Esophagus squamous epithelium (tissue), 4 donors: ENCODE results near the gene HOXD4.

Source experiments
- POLR2A ChIP-seq, 4 donors: fragments of 450-650 bp; IDR thresholded peaks; one replicate each; pipeline ENCODE4 v1.6.1; 2017; ENCODE audit warnings: antibody characterized with exemption in 4 of 4, mild to moderate bottlenecking in 4 of 4, moderate library complexity in 3 of 4
- TF ChIP-seq, protein P1 (sequence below), 6 experiments: fragments of 450-650 bp in 4 of 6; fragments of 200-600 bp in 2 of 6; sonication (generic) in 2 of 6; IDR thresholded peaks; one replicate each; pipeline ENCODE4 v1.5.1; 2016 to 2019; ENCODE audit warnings: antibody characterized with exemption in 6 of 6, mild to moderate bottlenecking in 4 of 6, moderate library complexity in 4 of 6

DNA sequence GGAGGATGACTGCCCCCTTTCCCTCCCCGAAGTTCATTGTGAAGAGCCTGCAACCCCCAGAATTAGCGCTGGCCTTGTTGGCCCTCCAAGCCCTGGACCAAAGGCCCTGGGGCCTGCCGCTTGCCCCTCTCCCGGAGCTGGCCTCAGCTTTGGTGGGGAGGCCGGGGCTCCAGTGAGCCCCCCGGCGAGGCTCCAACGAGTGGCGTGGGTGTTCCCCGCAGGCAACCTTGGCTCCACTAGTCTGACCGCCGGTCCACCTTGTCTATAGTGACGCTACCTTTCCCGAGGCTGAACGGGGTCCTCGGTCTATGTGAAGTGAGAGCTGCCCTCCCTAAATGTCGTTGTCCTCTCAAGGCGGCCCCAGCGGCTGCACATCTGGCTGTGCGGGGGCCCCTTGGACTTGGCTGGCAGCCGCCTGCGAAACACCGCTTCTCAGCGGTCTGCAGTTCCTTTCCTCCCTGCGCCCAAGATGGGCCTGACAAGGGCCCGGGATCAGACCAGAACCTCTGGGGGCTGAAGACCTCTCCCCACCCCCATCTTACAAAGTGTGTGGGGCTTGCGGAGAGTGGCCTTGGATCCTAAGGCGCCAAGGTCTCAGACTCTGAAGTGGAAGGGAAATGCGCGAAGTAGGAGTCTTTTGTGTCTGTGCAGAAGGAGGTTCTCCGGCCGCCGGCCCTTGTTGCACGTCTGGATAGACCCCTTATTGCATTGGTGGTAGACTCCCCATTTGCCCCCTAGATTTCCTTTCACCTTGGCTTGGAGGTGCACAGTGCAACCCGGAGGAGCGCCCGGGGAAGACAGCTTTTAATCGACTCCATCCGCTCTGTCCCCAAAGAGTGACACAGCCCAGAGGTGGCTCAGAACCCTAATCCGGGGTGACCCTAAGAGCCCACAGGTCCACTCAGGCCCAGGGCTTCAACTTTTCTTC is 38.7 kb upstream of the HOXD4 start:
- TF ChIP-seq, protein P1, sequence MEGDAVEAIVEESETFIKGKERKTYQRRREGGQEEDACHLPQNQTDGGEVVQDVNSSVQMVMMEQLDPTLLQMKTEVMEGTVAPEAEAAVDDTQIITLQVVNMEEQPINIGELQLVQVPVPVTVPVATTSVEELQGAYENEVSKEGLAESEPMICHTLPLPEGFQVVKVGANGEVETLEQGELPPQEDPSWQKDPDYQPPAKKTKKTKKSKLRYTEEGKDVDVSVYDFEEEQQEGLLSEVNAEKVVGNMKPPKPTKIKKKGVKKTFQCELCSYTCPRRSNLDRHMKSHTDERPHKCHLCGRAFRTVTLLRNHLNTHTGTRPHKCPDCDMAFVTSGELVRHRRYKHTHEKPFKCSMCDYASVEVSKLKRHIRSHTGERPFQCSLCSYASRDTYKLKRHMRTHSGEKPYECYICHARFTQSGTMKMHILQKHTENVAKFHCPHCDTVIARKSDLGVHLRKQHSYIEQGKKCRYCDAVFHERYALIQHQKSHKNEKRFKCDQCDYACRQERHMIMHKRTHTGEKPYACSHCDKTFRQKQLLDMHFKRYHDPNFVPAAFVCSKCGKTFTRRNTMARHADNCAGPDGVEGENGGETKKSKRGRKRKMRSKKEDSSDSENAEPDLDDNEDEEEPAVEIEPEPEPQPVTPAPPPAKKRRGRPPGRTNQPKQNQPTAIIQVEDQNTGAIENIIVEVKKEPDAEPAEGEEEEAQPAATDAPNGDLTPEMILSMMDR (IDR thresholded peaks at IDR 0.05) = no peak
- no peak for TF ChIP-seq POLR2A (IDR thresholded peaks at IDR 0.05)
